Ovary (tissue), 9 donors: ENCODE results near the gene STARD5. TPM values are rescaled to one million over a fixed set of nuclear protein-coding genes. Genes with fewer than 3 reads are reported as not detected.

ENCODE experiments used
- DNase-seq, 5 donors: peaks; one replicate each; pipeline ENCODE4 v3.0.0-alpha.2; 2019 to 2020
- H3K27ac ChIP-seq, 2 donors: fragments of 200-600 bp; one replicate each; pipeline versions ENCODE4 v1.5.1 to v1.8.0; 2019 to 2022
- H3K27me3 ChIP-seq: fragments of 200-600 bp; one replicate; pipeline ENCODE4 v1.8.0; 2022
- H3K36me3 ChIP-seq: fragments of 200-600 bp; sonication (generic); one replicate; pipeline ENCODE4 v1.5.1; 2019
- H3K4me1 ChIP-seq: one replicate; pipeline ENCODE4 v1.8.1; 2013; ENCODE audit warnings: mild to moderate bottlenecking, moderate library complexity; ENCODE audit not compliant: insufficient read depth
- H3K4me3 ChIP-seq: fragments of 200-600 bp; sonication (generic); one replicate; pipeline ENCODE4 v1.5.1; 2017
- H3K9me3 ChIP-seq, 2 donors: fragments of 200-600 bp in 1 of 2; sonication (generic) in 1 of 2; one replicate each; pipeline versions ENCODE4 v1.5.1 to v1.8.1; 2013 to 2019; ENCODE audit warnings: mild to moderate bottlenecking in 1 of 2, moderate library complexity in 1 of 2
- EP300 ChIP-seq: sonication (generic); formaldehyde crosslinking; IDR thresholded peaks from one replicate; pipeline ENCODE4 v1.6.1; 2017; ENCODE audit warnings: antibody characterized with exemption
- POLR2A ChIP-seq: fragments of 450-650 bp; IDR thresholded peaks from one replicate; pipeline ENCODE4 v1.6.1; 2017; ENCODE audit warnings: antibody characterized with exemption, mild to moderate bottlenecking, moderate library complexity
- WGBS, 3 donors: extraction: QIAGEN DNeasy Blood & Tissue Kit in 1 of 3; methylation state at CpG; one replicate each; pipeline versions ENCODE4 v1.1.5 to v1.1.7; 2013 to 2017; 5-methylcytosine and 5-hydroxymethylcytosine counted together
- intact Hi-C, 4 donors: fragments of 100-400 bp; cut with DNase I; formaldehyde crosslinking; loops; one replicate each; pipeline versions ENCODE4 v1.11.0 to v1.15.1; 2022 to 2023
- polyA plus RNA-seq, 2 donors: library from polyadenylated mRNA; stranded (reverse); fragments of 200-250 nt in 1 of 2; fragments of 350-450 nt in 1 of 2; fragmentation: Illumina TruSeq in 1 of 2; extraction: RNeasy Lipid Tissue Mini Kit (QIAGEN cat#74804) in 1 of 2; gene quantifications; one replicate each; pipeline ENCODE4 v1.2.3, GENCODE V29; 2013 to 2014
- total RNA-seq, 7 donors: library from RNA; depleted of rRNA in 2 of 7; stranded (reverse); fragments of >200 nt in 2 of 7; fragmentation: NEBNext Ultra II Directional in 3 of 7; extraction: Animal tissue kit (Norgen Biotek cat#: 25700) in 3 of 7; gene quantifications; one replicate each; pipeline versions ENCODE4 v1.1.0 to v1.2.4, GENCODE V29; 2016 to 2023
- TF ChIP-seq, protein P1 (sequence below), 3 donors: fragments of 450-650 bp in 2 of 3; fragments of 200-600 bp in 1 of 3; IDR thresholded peaks; one replicate each; pipeline versions ENCODE4 v1.5.1 to v1.8.0; 2016 to 2022; ENCODE audit warnings: antibody characterized with exemption in 3 of 3, mild to moderate bottlenecking in 1 of 3
- donor health status: DM: no; HTN: no; CAD: no; lungs with moderate emphysema.
- donor health status: DM: no; HTN: no; CAD: no.
- donor health status: Bipolar disorder and iron deficiency.
- donor health status: DM: yes; HTN: yes; CAD: no.
- donor health status: DM: no; HTN: no; CAD: no.
- donor health status: DM: yes; HTN: yes; CAD: no.

STARD5 gene
- total and polyA plus RNA-seq, 9 donors = 3.8 to 9.4 (median 6.3) TPM

- intact Hi-C loops = loop anchor here in 1 of 4 donors (10.0 kb wide), 1 partner anchor 96 kb away; no protein-coding TSS in a partner anchor
- H3K4me1 ChIP-seq = no peaks in the 10 kb centered on the region
- H3K9me3 ChIP-seq = no peaks in the 10 kb centered on the region
- no peaks in the 10 kb centered on the region for H3K36me3 ChIP-seq
- no peaks in the 10 kb centered on the region for H3K27me3 ChIP-seq
- no peak overlapping the region for H3K27ac ChIP-seq
- H3K4me3 ChIP-seq = no peak overlapping the region
- TF ChIP-seq EP300 (no peak), POLR2A (no peak)
- TF ChIP-seq, protein P1, sequence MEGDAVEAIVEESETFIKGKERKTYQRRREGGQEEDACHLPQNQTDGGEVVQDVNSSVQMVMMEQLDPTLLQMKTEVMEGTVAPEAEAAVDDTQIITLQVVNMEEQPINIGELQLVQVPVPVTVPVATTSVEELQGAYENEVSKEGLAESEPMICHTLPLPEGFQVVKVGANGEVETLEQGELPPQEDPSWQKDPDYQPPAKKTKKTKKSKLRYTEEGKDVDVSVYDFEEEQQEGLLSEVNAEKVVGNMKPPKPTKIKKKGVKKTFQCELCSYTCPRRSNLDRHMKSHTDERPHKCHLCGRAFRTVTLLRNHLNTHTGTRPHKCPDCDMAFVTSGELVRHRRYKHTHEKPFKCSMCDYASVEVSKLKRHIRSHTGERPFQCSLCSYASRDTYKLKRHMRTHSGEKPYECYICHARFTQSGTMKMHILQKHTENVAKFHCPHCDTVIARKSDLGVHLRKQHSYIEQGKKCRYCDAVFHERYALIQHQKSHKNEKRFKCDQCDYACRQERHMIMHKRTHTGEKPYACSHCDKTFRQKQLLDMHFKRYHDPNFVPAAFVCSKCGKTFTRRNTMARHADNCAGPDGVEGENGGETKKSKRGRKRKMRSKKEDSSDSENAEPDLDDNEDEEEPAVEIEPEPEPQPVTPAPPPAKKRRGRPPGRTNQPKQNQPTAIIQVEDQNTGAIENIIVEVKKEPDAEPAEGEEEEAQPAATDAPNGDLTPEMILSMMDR (IDR thresholded peaks at IDR 0.05) = no peak
- WGBS, 3 donors = 88 to 95% (median 92%) methylated on average over 8 of the region's 8 CpGs
- DNase-seq = no peak
Observed at GRCh38 chr15:81288616-81289015, 35.3 kb downstream of the STARD5 start.

DNA sequence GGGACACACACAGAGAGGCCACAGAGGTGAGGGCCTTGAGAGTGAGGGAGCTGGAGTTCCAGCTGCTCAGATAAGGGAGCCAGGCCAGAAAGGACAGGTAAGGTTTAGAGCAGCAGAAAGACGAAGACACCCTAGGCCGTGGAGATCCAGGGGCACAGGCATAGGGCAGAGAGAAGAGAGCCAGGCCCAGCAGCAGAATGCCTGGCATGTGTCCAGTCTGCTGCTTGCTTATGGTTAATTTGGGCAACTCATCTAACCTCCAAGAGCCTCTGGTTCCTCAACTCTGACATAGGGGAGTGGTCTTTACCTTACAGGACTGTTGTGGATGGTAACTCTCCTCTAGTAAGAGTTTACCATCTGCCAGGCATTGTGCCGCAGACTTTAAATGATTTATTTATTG is 35.9 kb downstream of the STARD5 start:
- Histone ChIP-seq H3K9me3 (no peaks in the 10 kb centered on the region), H3K27ac (no peak overlapping the region), H3K4me3 (no peak overlapping the region), H3K27me3 (no peaks in the 10 kb centered on the region), H3K4me1 (no peaks in the 10 kb centered on the region), H3K36me3 (no peaks in the 10 kb centered on the region)
- WGBS, 3 donors = 93 to 96% (median 93%) methylated on average over 3 of the region's 3 CpGs
- no peak for DNase-seq
- TF ChIP-seq EP300 (no peak), POLR2A (no peak)
- TF ChIP-seq, protein P1 (IDR thresholded peaks at IDR 0.05) = no peak
- intact Hi-C loops = loop anchor here in 1 of 4 donors (10.0 kb wide), 1 partner anchor 97 kb away; no protein-coding TSS in a partner anchor

DNA sequence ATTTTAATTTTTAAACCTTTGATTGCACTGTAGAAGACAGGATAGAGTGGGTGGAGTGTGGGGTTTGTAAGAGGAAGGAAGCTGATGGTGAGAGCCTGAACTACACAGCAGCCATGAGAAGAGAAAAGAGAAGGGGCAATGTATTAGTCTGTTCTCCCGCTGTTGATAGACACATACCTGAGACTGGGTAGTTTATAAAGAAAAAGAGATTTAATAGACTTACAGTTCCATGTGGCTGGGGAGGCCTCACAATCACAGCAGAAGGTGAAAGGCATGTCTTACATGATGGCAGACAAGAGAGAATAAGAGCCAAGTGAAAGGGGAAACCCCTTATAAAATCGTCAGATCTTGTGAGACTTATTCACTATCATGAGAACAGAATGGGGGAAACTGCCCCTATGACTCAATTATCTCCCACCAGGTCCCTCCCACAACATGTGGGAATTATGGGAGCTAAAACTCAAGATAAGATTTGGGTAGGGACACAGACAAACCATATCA is 37.3 kb downstream of the STARD5 start:
- no peak overlapping the region for H3K27ac ChIP-seq
- H3K9me3 ChIP-seq = no peaks in the 10 kb centered on the region
- 87 to 91% (median 88%) methylated on average over 2 of the region's 2 CpGs for WGBS, 3 donors
- no peak for DNase-seq
- H3K27me3 ChIP-seq = no peaks in the 10 kb centered on the region
- no peak for TF ChIP-seq EP300
- TF ChIP-seq, protein P1 (IDR thresholded peaks at IDR 0.05) = no peak
- no peak for TF ChIP-seq POLR2A
- no peak overlapping the region for H3K4me3 ChIP-seq
- H3K4me1 ChIP-seq = no peaks in the 10 kb centered on the region
- intact Hi-C loops = loop anchor here in 1 of 4 donors (10.0 kb wide), 1 partner anchor 98 kb away; no protein-coding TSS in a partner anchor
- no peaks in the 10 kb centered on the region for H3K36me3 ChIP-seq

DNA sequence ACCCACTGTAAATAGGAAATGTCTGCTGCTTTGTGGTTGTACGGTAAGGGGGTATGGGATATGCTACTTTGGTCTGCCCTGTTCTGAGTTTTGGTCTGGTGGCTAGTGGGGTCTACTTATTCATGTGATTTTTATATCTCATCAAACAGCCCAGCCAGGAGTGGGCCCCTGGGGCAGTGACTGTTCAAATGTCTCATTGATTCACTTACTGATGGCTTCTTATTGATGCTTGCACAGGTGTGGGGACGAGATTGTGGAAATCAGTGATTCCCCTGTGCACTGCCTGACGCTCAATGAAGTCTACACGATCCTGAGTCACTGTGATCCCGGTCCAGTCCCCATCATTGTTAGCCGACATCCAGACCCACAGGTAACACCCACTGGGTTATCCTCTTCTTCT is 38.5 kb downstream of the STARD5 start:
- TF ChIP-seq, protein P1 (IDR thresholded peaks at IDR 0.05) = no peak
- TF ChIP-seq POLR2A (no peak), EP300 (no peak)
- WGBS, 3 donors = 94 to 98% (median 95%) methylated on average over 6 of the region's 6 CpGs
- intact Hi-C loops = loop anchor here in 1 of 4 donors (10.0 kb wide), 1 partner anchor 99 kb away; no protein-coding TSS in a partner anchor
- no peaks in the 10 kb centered on the region for H3K27me3 ChIP-seq
- H3K27ac ChIP-seq = no peak overlapping the region
- H3K4me1 ChIP-seq = no peaks in the 10 kb centered on the region
- no peaks in the 10 kb centered on the region for H3K36me3 ChIP-seq
- H3K9me3 ChIP-seq = no peaks in the 10 kb centered on the region
- no peak for DNase-seq
- H3K4me3 ChIP-seq = no peak overlapping the region
